GM19328 (cell line): ENCODE data around the gene NIM1K.
"Not testable (repeated sequence)": the region's sequence is repeated elsewhere in the genome, so short reads cannot be mapped to it uniquely, and the experiment has no call there.

Source experiments
- ATAC-seq: cut with Tn5 transposase; IDR thresholded peaks from one replicate; pipeline ENCODE4 v1.9.1; 2021; ENCODE audit warnings: mild to moderate bottlenecking, moderate library complexity; ENCODE audit not compliant: unreplicated experiment

The NIM1K gene

GRCh38 chr5:43191740-43192557 is at the start of gene NIM1K:
Gene NIM1K (plus strand): TSS chr5:43192225. CDS start chr5:43245776, 53,551 bp downstream.
- peak; percentile 73 for ATAC-seq

GRCh38 chr5:43145071-43145470 is 47.0 kb upstream of the NIM1K start:
- ATAC-seq: no peak

GRCh38 chr5:43146958-43147357 is 45.1 kb upstream of the NIM1K start:
- ATAC-seq: no peak

GRCh38 chr5:43148417-43148816 is 43.6 kb upstream of the NIM1K start:
- no peak for ATAC-seq

- no peak for ATAC-seq
These were observed 42.8 kb upstream of the NIM1K start for GRCh38 chr5:43149231-43149630.

- no peak for ATAC-seq
These were observed 42.0 kb upstream of the NIM1K start for GRCh38 chr5:43150075-43150474.

GRCh38 chr5:43150748-43151147 is 41.3 kb upstream of the NIM1K start:
- no peak for ATAC-seq

- ATAC-seq: no peak
These were observed 39.1 kb upstream of the NIM1K start for GRCh38 chr5:43152946-43153345.

- no peak for ATAC-seq
These were observed 37.6 kb upstream of the NIM1K start for GRCh38 chr5:43154469-43154868.

GRCh38 chr5:43155394-43156096 is 36.5 kb upstream of the NIM1K start:
- ATAC-seq: no peak

- ATAC-seq: no peak
These were observed 35.6 kb upstream of the NIM1K start for GRCh38 chr5:43156388-43156787.

GRCh38 chr5:43157068-43157467 is 35.0 kb upstream of the NIM1K start:
- ATAC-seq: no peak

- ATAC-seq: no peak
These were observed 30.8 kb upstream of the NIM1K start for GRCh38 chr5:43161244-43161643.

GRCh38 chr5:43164801-43165200 is 27.2 kb upstream of the NIM1K start:
- not testable (repeated sequence) for ATAC-seq

- no peak for ATAC-seq
These were observed 26.7 kb upstream of the NIM1K start for GRCh38 chr5:43165323-43165722.

GRCh38 chr5:43168175-43168574 is 23.9 kb upstream of the NIM1K start:
- ATAC-seq: no peak

GRCh38 chr5:43171451-43171850 is 20.6 kb upstream of the NIM1K start:
- ATAC-seq: no peak

- ATAC-seq: no peak
These were observed 20.1 kb upstream of the NIM1K start for GRCh38 chr5:43171926-43172325.

GRCh38 chr5:43172779-43173178 is 19.2 kb upstream of the NIM1K start:
- no peak for ATAC-seq

- ATAC-seq: no peak
These were observed 17.4 kb upstream of the NIM1K start for GRCh38 chr5:43174586-43174985.

GRCh38 chr5:43179836-43180235 is 12.2 kb upstream of the NIM1K start:
- ATAC-seq: no peak

GRCh38 chr5:43182421-43182820 is 9.6 kb upstream of the NIM1K start:
- ATAC-seq: no peak
